Coronary artery (tissue), 2 donors: ENCODE results near the gene RPS6KA4.

Experiments used
- DNase-seq: peaks from one replicate; pipeline ENCODE4 v3.0.0-alpha.2; 2017; ENCODE audit warnings: low spot score
- H3K27ac ChIP-seq, 2 donors: fragments of 200-600 bp; sonication (generic); one replicate each; pipeline ENCODE4 v1.5.1; 2016 to 2019
- H3K4me3 ChIP-seq: fragments of 200-600 bp; sonication (generic); 2 replicates; pipeline ENCODE4 v1.5.1; 2016; ENCODE audit warnings: mild to moderate bottlenecking, moderate library complexity
- TF ChIP-seq, protein P1 (sequence below): fragments of 200-600 bp; sonication (generic); IDR thresholded peaks from one replicate; pipeline ENCODE4 v1.5.1; 2019; ENCODE audit warnings: antibody characterized with exemption

Gene RPS6KA4

DNA sequence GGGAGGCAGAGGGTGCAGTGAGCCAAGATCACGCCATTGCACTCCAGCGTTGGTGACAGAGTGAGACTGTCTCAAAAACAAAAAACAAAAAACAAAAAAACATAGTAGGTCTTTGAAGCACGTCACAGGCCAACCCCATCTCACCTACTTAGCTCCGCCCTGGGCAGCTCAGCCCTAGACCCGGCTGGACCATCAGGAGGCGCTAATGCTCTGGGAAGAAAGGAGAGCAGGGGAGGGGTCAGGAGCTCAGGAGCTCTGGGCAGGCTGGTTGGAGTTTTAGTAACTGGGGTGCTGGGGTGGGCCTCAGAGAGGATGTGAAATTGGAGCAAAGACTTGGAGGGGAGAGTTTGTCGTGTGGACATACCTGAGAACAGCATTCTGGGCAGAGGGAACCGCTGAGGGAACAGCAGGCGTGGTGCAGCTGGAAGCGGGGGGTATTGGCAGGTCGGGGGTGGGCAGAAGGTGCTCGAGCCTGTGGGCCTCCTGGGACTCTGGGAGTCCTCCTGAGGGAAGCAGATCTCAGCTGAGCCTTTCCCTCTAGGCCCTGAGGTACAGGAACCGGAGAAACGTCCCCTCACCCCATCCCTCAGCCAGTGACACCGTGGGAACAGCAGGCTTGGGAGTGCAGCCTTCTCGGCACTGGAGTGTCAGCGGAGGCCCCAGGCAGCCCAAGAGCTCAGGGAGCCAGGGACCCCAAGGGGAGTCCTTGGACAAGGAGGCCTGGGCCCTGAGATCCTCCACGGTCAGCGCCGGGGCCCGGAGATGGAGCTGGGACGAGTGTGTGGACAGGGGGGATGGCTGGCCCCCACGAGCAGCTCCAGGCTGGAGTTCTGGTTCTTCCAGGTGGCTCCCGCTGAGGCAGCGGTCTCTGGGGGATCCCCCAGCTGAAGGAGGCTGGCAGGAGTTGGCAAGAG, 2.2 kb upstream of the RPS6KA4 start:
- DNase-seq: peak; percentile 69
- Histone ChIP-seq H3K27ac (peak overlapping the region in 1 of 2 donors; percentile 91), H3K4me3 (no peak overlapping the region)
- TF ChIP-seq, protein P1, sequence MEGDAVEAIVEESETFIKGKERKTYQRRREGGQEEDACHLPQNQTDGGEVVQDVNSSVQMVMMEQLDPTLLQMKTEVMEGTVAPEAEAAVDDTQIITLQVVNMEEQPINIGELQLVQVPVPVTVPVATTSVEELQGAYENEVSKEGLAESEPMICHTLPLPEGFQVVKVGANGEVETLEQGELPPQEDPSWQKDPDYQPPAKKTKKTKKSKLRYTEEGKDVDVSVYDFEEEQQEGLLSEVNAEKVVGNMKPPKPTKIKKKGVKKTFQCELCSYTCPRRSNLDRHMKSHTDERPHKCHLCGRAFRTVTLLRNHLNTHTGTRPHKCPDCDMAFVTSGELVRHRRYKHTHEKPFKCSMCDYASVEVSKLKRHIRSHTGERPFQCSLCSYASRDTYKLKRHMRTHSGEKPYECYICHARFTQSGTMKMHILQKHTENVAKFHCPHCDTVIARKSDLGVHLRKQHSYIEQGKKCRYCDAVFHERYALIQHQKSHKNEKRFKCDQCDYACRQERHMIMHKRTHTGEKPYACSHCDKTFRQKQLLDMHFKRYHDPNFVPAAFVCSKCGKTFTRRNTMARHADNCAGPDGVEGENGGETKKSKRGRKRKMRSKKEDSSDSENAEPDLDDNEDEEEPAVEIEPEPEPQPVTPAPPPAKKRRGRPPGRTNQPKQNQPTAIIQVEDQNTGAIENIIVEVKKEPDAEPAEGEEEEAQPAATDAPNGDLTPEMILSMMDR: no peak

DNA sequence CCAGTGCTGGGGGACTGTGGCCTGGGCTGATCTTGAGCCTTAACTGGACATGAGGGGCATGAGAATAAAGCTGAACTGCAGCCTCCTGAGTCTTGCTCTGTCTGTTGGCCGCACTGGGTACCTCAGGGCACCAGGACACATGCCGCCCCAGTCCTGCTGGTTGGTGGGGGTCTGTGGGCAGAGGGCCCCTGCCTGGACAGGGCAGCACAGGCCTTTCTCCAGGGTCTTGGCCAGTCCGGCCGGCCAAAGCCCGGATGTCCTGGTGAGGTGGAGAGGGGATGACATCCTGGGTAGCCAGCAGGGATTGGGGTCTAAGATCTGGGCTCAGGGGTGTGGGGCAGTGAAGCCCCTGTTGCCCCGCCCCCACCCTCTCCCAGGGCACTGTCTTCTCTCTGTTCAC, 1.5 kb upstream of the RPS6KA4 start:
- peak; percentile 74 for DNase-seq
- Histone ChIP-seq H3K4me3 (no peak overlapping the region), H3K27ac (peak overlapping the region; percentile 78 to 91)
- TF ChIP-seq, protein P1: no peak

DNA sequence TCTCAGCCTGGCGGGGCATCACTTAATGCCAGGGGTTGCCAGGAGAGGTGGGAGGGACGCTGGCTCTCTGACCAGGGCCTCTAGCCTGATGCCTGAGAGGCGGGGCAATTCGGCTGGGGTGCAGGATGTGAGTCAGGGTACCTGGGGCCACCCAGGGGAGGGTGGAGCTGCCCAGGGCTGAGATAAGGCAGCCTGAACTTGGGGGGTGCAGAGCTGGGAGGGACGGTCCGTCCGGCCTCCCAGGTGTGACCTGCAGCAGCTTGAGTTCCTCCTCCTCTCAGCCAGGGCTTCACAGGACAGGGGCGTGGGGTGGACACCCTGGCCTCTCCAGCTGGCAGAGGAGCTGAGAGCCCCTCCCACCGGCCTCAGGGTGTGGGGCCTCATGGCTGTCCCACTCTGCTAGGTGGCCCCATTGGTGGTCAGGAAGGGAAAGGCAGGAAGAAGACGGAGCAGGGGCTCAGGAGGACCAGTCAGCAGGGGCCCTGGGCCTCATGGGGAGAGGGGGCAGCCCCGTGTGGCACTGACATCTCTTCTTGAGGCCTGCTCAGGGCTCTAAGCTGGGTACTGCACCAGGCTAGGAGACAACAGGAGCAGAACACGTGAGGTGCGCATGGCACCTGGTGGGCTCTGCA, 942 bp upstream of the RPS6KA4 start:
- DNase-seq: peak; percentile 74
- TF ChIP-seq, protein P1: no peak
- H3K27ac ChIP-seq: peak overlapping the region; percentile 78 to 91
- H3K4me3 ChIP-seq: peak overlapping the region; percentile 89

DNA sequence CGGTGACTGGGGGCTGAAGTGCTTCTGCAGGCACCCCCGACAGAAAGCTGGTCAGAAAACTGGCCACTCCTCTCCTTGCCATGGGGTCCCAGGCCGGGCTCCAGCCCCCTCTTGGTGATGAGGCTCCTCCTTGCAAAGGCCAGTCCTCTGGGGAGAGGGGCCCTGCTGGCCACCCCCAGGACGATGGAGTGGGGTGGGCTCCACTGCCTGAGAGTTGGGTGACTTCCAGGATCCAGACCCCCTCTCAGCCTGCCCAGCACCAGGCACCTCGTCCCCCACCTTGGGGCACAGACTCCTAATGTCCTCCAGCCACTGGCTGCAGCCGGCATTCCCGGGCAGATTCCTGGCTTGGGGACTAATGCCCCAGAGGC, 441 bp upstream of the RPS6KA4 start:
- Histone ChIP-seq H3K4me3 (peak overlapping the region; percentile 89), H3K27ac (peak overlapping the region; percentile 78 to 91)
- DNase-seq: no peak
- TF ChIP-seq, protein P1: no peak

DNA sequence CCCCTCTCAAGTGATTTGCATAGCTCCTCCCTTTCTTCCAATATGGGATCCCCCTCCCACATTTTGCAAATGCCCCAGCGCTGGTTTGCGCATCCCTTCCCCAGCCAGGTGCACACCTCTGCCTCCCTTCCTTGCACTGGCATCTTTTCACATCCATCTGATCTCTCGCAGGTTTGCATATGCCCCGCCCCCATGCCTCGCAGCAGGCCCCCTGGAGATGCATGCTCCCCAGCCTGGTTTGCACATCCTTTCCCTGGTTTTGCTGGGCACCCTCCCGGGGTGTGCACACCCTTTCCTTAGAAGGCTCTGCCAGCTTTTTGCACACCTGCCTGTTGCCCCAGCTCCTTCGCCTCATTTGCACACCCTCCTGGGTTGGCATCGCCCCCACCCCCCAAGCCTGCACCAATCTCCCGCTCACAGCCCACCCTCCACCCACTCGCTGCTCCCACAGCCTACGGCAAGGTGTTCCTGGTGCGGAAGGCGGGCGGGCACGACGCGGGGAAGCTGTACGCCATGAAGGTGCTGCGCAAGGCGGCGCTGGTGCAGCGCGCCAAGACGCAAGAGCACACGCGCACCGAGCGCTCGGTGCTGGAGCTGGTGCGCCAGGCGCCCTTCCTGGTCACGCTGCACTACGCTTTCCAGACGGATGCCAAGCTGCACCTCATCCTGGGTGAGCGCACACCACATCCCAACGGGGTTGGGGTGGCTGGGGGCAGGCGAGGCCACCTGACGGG, 917 bp downstream of the RPS6KA4 start:
- Histone ChIP-seq H3K27ac (peak overlapping the region in 1 of 2 donors; percentile 91), H3K4me3 (peak overlapping the region; percentile 89)
- TF ChIP-seq, protein P1: no peak
- DNase-seq: no peak

DNA sequence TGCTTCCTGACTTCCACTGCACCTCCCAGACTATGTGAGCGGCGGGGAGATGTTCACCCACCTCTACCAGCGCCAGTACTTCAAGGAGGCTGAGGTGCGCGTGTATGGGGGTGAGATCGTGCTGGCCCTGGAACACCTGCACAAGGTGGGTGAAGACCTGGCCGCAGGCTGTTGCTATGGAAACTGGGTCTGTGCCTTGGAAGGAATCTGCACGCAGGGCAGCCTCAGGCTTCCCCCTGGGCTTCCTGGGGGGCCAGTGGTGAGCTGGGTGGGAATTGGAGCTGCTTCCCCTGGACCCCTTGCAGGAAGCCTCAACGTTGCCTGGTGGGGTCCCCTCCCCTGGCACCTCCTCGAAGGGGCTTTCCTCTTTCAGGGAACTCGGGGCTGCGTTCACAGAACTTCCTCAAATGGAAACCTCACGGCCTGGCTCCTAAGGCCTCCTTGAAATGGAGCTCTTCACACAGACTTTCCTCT, 1.5 kb downstream of the RPS6KA4 start:
- H3K27ac ChIP-seq: no peak overlapping the region
- peak overlapping the region; percentile 89 for H3K4me3 ChIP-seq
- DNase-seq: no peak
- TF ChIP-seq, protein P1: no peak
